ENCODE results near the gene XYLT1. TPM values are rescaled to one million over a fixed set of nuclear protein-coding genes. Genes with fewer than 3 reads are reported as not detected.

The XYLT1 gene
- total and polyA plus RNA-seq, 12 donors: 0.29 to 4.0 (median 1.6) TPM

- Histone ChIP-seq H3K36me3 (no peaks in the 10 kb centered on the region), H3K4me3 (no peak overlapping the region), H3K4me1 (peaks cover 0 to 19% (median 0%) of the 10 kb centered on the region in 9 donors), H3K27me3 (peaks cover 0 to 68% (median 43%) of the 10 kb centered on the region in 7 donors), H3K9me3 (peaks cover 0 to 4% (median 0%) of the 10 kb centered on the region in 11 donors), H3K27ac (no peak overlapping the region)
- WGBS, 2 donors: 30 to 35% methylated on average over 11 of the region's 11 CpGs
- ATAC-seq (peak in 7 of 8 donors; percentile 58 to 77 (median 68)), DNase-seq (no peak)
- TF ChIP-seq CTCF (IDR thresholded peaks at IDR 0.05): peak in 8 of 9 donors; percentile 14 to 64 (median 54)
- intact Hi-C loops (cut with DNase I): loop anchor here in 4 of 10 donors (5.0 to 10.0 kb wide), 3 partner anchors 101 to 612 kb away; no protein-coding TSS in a partner anchor
Measured at GRCh38 chr16:17476414-17477259, 5.9 kb upstream of the XYLT1 start.

GRCh38 chr16:17475104-17475503 lies 4.3 kb upstream of the XYLT1 start:
- Histone ChIP-seq H3K27me3 (peaks cover 0 to 63% (median 37%) of the 10 kb centered on the region in 7 donors), H3K27ac (no peak overlapping the region), H3K36me3 (no peaks in the 10 kb centered on the region), H3K4me3 (no peak overlapping the region), H3K4me1 (peaks cover 0 to 28% (median 6%) of the 10 kb centered on the region in 9 donors), H3K9me3 (no peaks in the 10 kb centered on the region)
- whole genome bisulfite sequencing, 2 donors: 76 to 78% methylated on average over 7 of the region's 7 CpGs
- TF ChIP-seq CTCF (IDR thresholded peaks at IDR 0.05): no peak
- intact Hi-C loops (cut with DNase I): loop anchor here in 4 of 10 donors (5.0 to 10.0 kb wide), 3 partner anchors 102 to 610 kb away; no protein-coding TSS in a partner anchor
- no peak for DNase-seq
- ATAC-seq: no peak

- no peaks in the 10 kb centered on the region for H3K36me3 ChIP-seq
- H3K9me3 ChIP-seq: no peaks in the 10 kb centered on the region
- H3K4me3 ChIP-seq: no peak overlapping the region
- 65 to 67% methylated on average over 13 of the region's 13 CpGs for WGBS, 2 donors
- TF ChIP-seq CTCF (IDR thresholded peaks at IDR 0.05): no peak
- intact Hi-C loops (cut with DNase I): loop anchor here in 2 of 10 donors (10.0 kb wide), 2 partner anchors 280 to 610 kb away; no protein-coding TSS in a partner anchor
- no peak overlapping the region for H3K27ac ChIP-seq
- H3K27me3 ChIP-seq: peaks cover 0 to 62% (median 37%) of the 10 kb centered on the region in 7 donors
- no peak for DNase-seq
- no peak for ATAC-seq
- peaks cover 0 to 33% (median 10%) of the 10 kb centered on the region in 9 donors for H3K4me1 ChIP-seq
Measured at GRCh38 chr16:17474572-17474971, 3.8 kb upstream of the XYLT1 start.

- intact Hi-C loops (cut with DNase I): loop anchor here in 2 of 10 donors (10.0 kb wide), 2 partner anchors 279 to 609 kb away; no protein-coding TSS in a partner anchor
- Histone ChIP-seq H3K9me3 (no peaks in the 10 kb centered on the region), H3K27ac (no peak overlapping the region), H3K4me1 (peaks cover 0 to 39% (median 13%) of the 10 kb centered on the region in 9 donors), H3K27me3 (peaks cover 0 to 56% (median 37%) of the 10 kb centered on the region in 7 donors), H3K36me3 (no peaks in the 10 kb centered on the region), H3K4me3 (no peak overlapping the region)
- no peak for TF ChIP-seq CTCF (IDR thresholded peaks at IDR 0.05)
- DNase-seq: no peak
- 28 to 42% methylated on average over 4 of the region's 4 CpGs for WGBS, 2 donors
- ATAC-seq: no peak
Measured at GRCh38 chr16:17474037-17474436, 3.3 kb upstream of the XYLT1 start.

Data from heart right ventricle (tissue), 16 donors.